Left lung (tissue), 10 donors: ENCODE data around the gene SPRED3. TPM values are rescaled to one million over a fixed set of nuclear protein-coding genes. Genes with fewer than 3 reads are reported as not detected.

Experiments
- ATAC-seq: fragments of 200-7000 bp; cut with Tn5 transposase; one replicate; pipeline ENCODE4 v1.9.1; 2020; ENCODE audit warnings: moderate library complexity
- DNase-seq, 4 donors: peaks; one replicate each; pipeline ENCODE4 v3.0.0-alpha.2; 2013 to 2020
- H3K27ac ChIP-seq, 2 donors: fragments of 200-600 bp; sonication (generic) in 1 of 2; one replicate each; pipeline versions ENCODE4 v1.5.0 to v1.8.0; 2020 to 2021
- H3K27me3 ChIP-seq, 2 donors: fragments of 200-600 bp; sonication (generic) in 1 of 2; one replicate each; pipeline versions ENCODE4 v1.5.0 to v1.8.0; 2020 to 2021
- H3K36me3 ChIP-seq, 2 donors: fragments of 200-600 bp; sonication (generic) in 1 of 2; one replicate each; pipeline versions ENCODE4 v1.5.0 to v1.8.0; 2020 to 2021
- H3K4me1 ChIP-seq, 2 donors: fragments of 200-600 bp; one replicate each; pipeline ENCODE4 v1.8.0; 2021
- H3K4me3 ChIP-seq, 2 donors: fragments of 200-600 bp; sonication (generic) in 1 of 2; one replicate each; pipeline versions ENCODE4 v1.5.0 to v1.8.0; 2020 to 2021; ENCODE audit warnings: mild to moderate bottlenecking in 1 of 2
- H3K9me3 ChIP-seq, 2 donors: fragments of 200-600 bp; sonication (generic) in 1 of 2; one replicate each; pipeline versions ENCODE4 v1.5.0 to v1.8.0; 2020 to 2021
- CTCF ChIP-seq, 2 donors: fragments of 200-600 bp; sonication (generic) in 1 of 2; IDR thresholded peaks; one replicate each; pipeline versions ENCODE4 v1.5.0 to v1.8.0; 2021; ENCODE audit warnings: antibody characterized with exemption in 2 of 2
- intact Hi-C, 2 donors: fragments of 100-400 bp; cut with DNase I; formaldehyde crosslinking; loops; one replicate each; pipeline versions ENCODE4 v1.11.2 to v1.14.2; 2022
- polyA plus RNA-seq, 6 donors: library from polyadenylated mRNA; unstranded; fragments of 120-200 nt; gene quantifications; one replicate each; pipeline ENCODE4 v1.2.1, GENCODE V29; 2013; ENCODE audit not compliant: insufficient read length in 6 of 6
- total RNA-seq, 2 donors: library from RNA; stranded (reverse); fragmentation: NEBNext Ultra II Directional; extraction: Animal tissue kit (Norgen Biotek cat#: 25700); gene quantifications; one replicate each; pipeline ENCODE4 v1.2.1, GENCODE V29; 2021
- donor health status: DM: no; HTN: yes; CAD: no.
- donor health status: DM: no; HTN: no; CAD: no.

Gene SPRED3
- total and polyA plus RNA-seq, 8 donors = 0.27 to 1.9 (median 0.38) TPM

GRCh38 chr19:38417146-38417543 lies 28.6 kb downstream of the SPRED3 start:
- intact Hi-C loops = no loop called here
- Histone ChIP-seq H3K9me3 (no peaks in the 10 kb centered on the region), H3K27ac (peak overlapping the region in 1 of 2 donors; percentile 83), H3K36me3 (peaks cover 0 to 53% of the 10 kb centered on the region in 2 donors), H3K4me3 (no peak overlapping the region), H3K4me1 (peaks cover 9 to 19% of the 10 kb centered on the region in 2 donors), H3K27me3 (peaks cover 0 to 8% of the 10 kb centered on the region in 2 donors)
- TF ChIP-seq CTCF (IDR thresholded peaks at IDR 0.05) = no peak
- no peak for DNase-seq
- ATAC-seq = no peak

GRCh38 chr19:38417544-38418506 lies 29.3 kb downstream of the SPRED3 start:
- Histone ChIP-seq H3K36me3 (peaks cover 0 to 48% of the 10 kb centered on the region in 2 donors), H3K4me3 (peak overlapping the region; percentile 14 to 42), H3K27ac (peak overlapping the region in 1 of 2 donors; percentile 83), H3K9me3 (no peaks in the 10 kb centered on the region), H3K4me1 (peaks cover 9 to 19% of the 10 kb centered on the region in 2 donors), H3K27me3 (peaks cover 0 to 8% of the 10 kb centered on the region in 2 donors)
- DNase-seq (peak in 3 of 4 donors; percentile 48 to 96 (median 86)), ATAC-seq (peak; percentile 92)
- TF ChIP-seq CTCF (IDR thresholded peaks at IDR 0.05) = no peak
- intact Hi-C loops = no loop called here

- ATAC-seq = no peak
- no peak for DNase-seq
- intact Hi-C loops = no loop called here
- Histone ChIP-seq H3K36me3 (peaks cover 0 to 24% of the 10 kb centered on the region in 2 donors), H3K4me1 (peaks cover 9 to 29% of the 10 kb centered on the region in 2 donors), H3K27me3 (peaks cover 0 to 19% of the 10 kb centered on the region in 2 donors), H3K27ac (no peak overlapping the region), H3K4me3 (no peak overlapping the region), H3K9me3 (no peaks in the 10 kb centered on the region)
- TF ChIP-seq CTCF (IDR thresholded peaks at IDR 0.05) = no peak
Measured at GRCh38 chr19:38420935-38421334, 32.4 kb downstream of the SPRED3 start.

DNA sequence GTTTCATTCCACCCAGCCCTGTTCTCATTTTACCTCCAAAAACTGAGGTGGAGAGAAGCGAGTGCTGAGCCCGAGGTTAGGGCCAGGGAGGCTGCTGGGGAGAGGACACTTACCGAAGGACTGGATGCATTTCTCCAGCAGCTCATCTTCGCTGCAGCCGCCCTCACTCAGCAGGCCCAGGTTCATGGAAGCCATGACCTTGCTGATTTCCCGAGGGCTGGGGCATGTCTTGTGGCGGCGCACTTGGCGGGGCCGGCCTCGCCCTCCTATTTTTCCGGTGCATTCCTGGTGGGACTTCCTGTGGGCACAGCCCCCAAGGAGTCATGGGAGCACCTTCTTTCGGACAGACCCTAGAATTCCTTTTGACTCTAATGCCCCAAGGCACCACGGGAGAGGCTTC lies 33.4 kb downstream of the SPRED3 start:
- H3K9me3 ChIP-seq = no peaks in the 10 kb centered on the region
- H3K4me3 ChIP-seq = no peak overlapping the region
- intact Hi-C loops = no loop called here
- H3K36me3 ChIP-seq = peaks cover 0 to 24% of the 10 kb centered on the region in 2 donors
- no peak for TF ChIP-seq CTCF (IDR thresholded peaks at IDR 0.05)
- H3K27ac ChIP-seq = no peak overlapping the region
- H3K27me3 ChIP-seq = peaks cover 0 to 23% of the 10 kb centered on the region in 2 donors
- no peak for ATAC-seq
- no peak for DNase-seq
- peaks cover 9 to 36% of the 10 kb centered on the region in 2 donors for H3K4me1 ChIP-seq

- ATAC-seq (no peak), DNase-seq (no peak)
- H3K36me3 ChIP-seq = peaks cover 0 to 24% of the 10 kb centered on the region in 2 donors
- H3K9me3 ChIP-seq = no peaks in the 10 kb centered on the region
- intact Hi-C loops = no loop called here
- H3K27me3 ChIP-seq = peaks cover 0 to 23% of the 10 kb centered on the region in 2 donors
- no peak overlapping the region for H3K27ac ChIP-seq
- TF ChIP-seq CTCF (IDR thresholded peaks at IDR 0.05) = no peak
- H3K4me3 ChIP-seq = no peak overlapping the region
- peaks cover 8 to 30% of the 10 kb centered on the region in 2 donors for H3K4me1 ChIP-seq
Measured at GRCh38 chr19:38422438-38422837, 33.9 kb downstream of the SPRED3 start.
